HepG2 (cell line): ENCODE data around the gene OPN1SW. TPM values are rescaled to one million over a fixed set of nuclear protein-coding genes. Genes with fewer than 3 reads are reported as not detected.

Experiments used
- ATF3 ChIP-seq: sonication (generic); formaldehyde crosslinking; IDR thresholded peaks from 2 replicates; pipeline ENCODE4 v1.4.0; 2020; ENCODE audit warnings: missing genetic modification reagents
- ATF6 ChIP-seq: sonication (generic); formaldehyde crosslinking; conservative IDR thresholded peaks from 2 replicates; pipeline ENCODE4 v1.4.0; 2020; ENCODE audit warnings: missing genetic modification reagents
- CHD2 ChIP-seq: IDR thresholded peaks from 2 replicates; pipeline ENCODE4 v1.6.1; 2011; ENCODE audit warnings: low read depth, low read length, improper control_type of control experiment
- FUBP1 ChIP-seq: sonication (generic); formaldehyde crosslinking; IDR thresholded peaks from 2 replicates; pipeline ENCODE4 v1.5.1; 2020; ENCODE audit warnings: missing genetic modification reagents, mild to moderate bottlenecking, borderline replicate concordance
- PAX8 ChIP-seq: sonication (generic); formaldehyde crosslinking; IDR thresholded peaks from 2 replicates; pipeline ENCODE4 v1.8.0; 2022; ENCODE audit warnings: mild to moderate bottlenecking, missing genetic modification reagents, borderline replicate concordance
- POGZ ChIP-seq: sonication (generic); formaldehyde crosslinking; IDR thresholded peaks from 2 replicates; pipeline ENCODE4 v1.4.0; 2020; ENCODE audit warnings: mild to moderate bottlenecking, missing genetic modification reagents
- SMAD3 ChIP-seq: sonication (generic); formaldehyde crosslinking; IDR thresholded peaks from 2 replicates; pipeline ENCODE4 v1.4.0; 2020; ENCODE audit warnings: missing genetic modification reagents
- SMAD9 ChIP-seq: sonication (generic); formaldehyde crosslinking; IDR thresholded peaks from 2 replicates; pipeline ENCODE4 v1.5.1; 2020; ENCODE audit warnings: mild to moderate bottlenecking, missing genetic modification reagents
- SMARCE1 ChIP-seq: fragments of 450-650 bp; IDR thresholded peaks from 2 replicates; pipeline ENCODE4 v1.6.1; 2017; ENCODE audit warnings: borderline replicate concordance
- SNAPC4 ChIP-seq: sonication (generic); formaldehyde crosslinking; IDR thresholded peaks from 2 replicates; pipeline ENCODE4 v1.4.0; 2020; ENCODE audit warnings: mild to moderate bottlenecking, missing genetic modification reagents
- THAP7 ChIP-seq: sonication (generic); formaldehyde crosslinking; IDR thresholded peaks from 2 replicates; pipeline ENCODE4 v1.8.1; 2023; ENCODE audit warnings: mild to moderate bottlenecking, missing genetic modification reagents
- ZFAT ChIP-seq: sonication (generic); formaldehyde crosslinking; conservative IDR thresholded peaks from 2 replicates; pipeline ENCODE4 v1.8.1; 2023; ENCODE audit warnings: missing genetic modification reagents, inconsistent platforms
- ZMAT5 ChIP-seq: sonication (generic); formaldehyde crosslinking; IDR thresholded peaks from 2 replicates; pipeline ENCODE4 v1.5.0; 2020; ENCODE audit warnings: mild to moderate bottlenecking, low read depth, missing genetic modification reagents, borderline replicate concordance
- ZNF263 ChIP-seq: sonication (generic); formaldehyde crosslinking; IDR thresholded peaks from 2 replicates; pipeline ENCODE4 v1.4.0; 2020; ENCODE audit warnings: missing genetic modification reagents
- ZNF660 ChIP-seq: sonication (generic); formaldehyde crosslinking; IDR thresholded peaks from 2 replicates; pipeline ENCODE4 v1.5.1; 2020; ENCODE audit warnings: mild to moderate bottlenecking, low read depth, missing genetic modification reagents, borderline replicate concordance
- polyA plus RNA-seq, 8 experiments: library from polyadenylated mRNA; depleted of rRNA in 3 of 8; stranded (reverse) in 7 of 8; unstranded in 1 of 8; fragments of >200 nt; fragmentation: Illumina TruSeq in 4 of 8; extraction: Trizol in 4 of 8; gene quantifications; 2 replicates each; pipeline versions ENCODE4 v1.2.1 to v1.2.3, GENCODE V29; 2011 to 2016; ENCODE audit warnings: low read depth in 4 of 8, missing spikeins in 1 of 8, mixed read lengths in 1 of 8; ENCODE audit not compliant: insufficient read depth in 1 of 8
- total RNA-seq, 5 experiments: library from RNA; depleted of rRNA; stranded (reverse); fragments of >200 nt; fragmentation: Illumina TruSeq; extraction: Trizol; gene quantifications; 2 replicates each; pipeline ENCODE4 v1.2.3, GENCODE V29; 2016; ENCODE audit warnings: low read depth in 1 of 5

The OPN1SW gene
- total and polyA plus RNA-seq, 2 of the 13 experiments (the other 11 are each of a cell fraction or from before 2014, with no cell fraction given) = not detected

GRCh38 chr7:128781126-128781525 is 5.5 kb upstream of the OPN1SW start (continued):
- TF ChIP-seq SNAPC4 (CRISPR knock-in tag) = no peak
- TF ChIP-seq SMAD9 = no peak
- no peak for TF ChIP-seq ATF3 (CRISPR knock-in tag)
- no peak for TF ChIP-seq POGZ (CRISPR knock-in tag)
- no peak for TF ChIP-seq SMAD3
- no peak for TF ChIP-seq CHD2
- no peak for TF ChIP-seq THAP7
- no peak for TF ChIP-seq ZFAT (CRISPR knock-in tag)
- no peak for TF ChIP-seq FUBP1 (CRISPR knock-in tag)
- TF ChIP-seq PAX8 (CRISPR knock-in tag) = no peak
- TF ChIP-seq ZNF660 = no peak
- no peak for TF ChIP-seq ZNF263 (CRISPR knock-in tag)
- no peak for TF ChIP-seq ZMAT5 (CRISPR knock-in tag)
- no peak for TF ChIP-seq ATF6 (CRISPR knock-in tag)
- TF ChIP-seq SMARCE1 = no peak
